HG03060 (cell line): ENCODE measurements around the gene EPRS1.
"Not testable (repeated sequence)": the region's sequence is repeated elsewhere in the genome, so short reads cannot be mapped to it uniquely, and the experiment has no call there.

Source experiments
- ATAC-seq: cut with Tn5 transposase; IDR thresholded peaks from one replicate; pipeline ENCODE4 v1.9.1; 2021; ENCODE audit warnings: low read depth, moderate number of reproducible peaks; ENCODE audit not compliant: unreplicated experiment

EPRS1 gene

GRCh38 chr1:220040028-220040596, 6.2 kb downstream of the EPRS1 start:
- ATAC-seq, result no peak

- no peak for ATAC-seq
These were observed 7.7 kb downstream of the EPRS1 start for GRCh38 chr1:220038640-220039039.

GRCh38 chr1:220037810-220038209, 8.5 kb downstream of the EPRS1 start:
- ATAC-seq, result not testable (repeated sequence)

- ATAC-seq, result no peak
These were observed 13.4 kb downstream of the EPRS1 start for GRCh38 chr1:220032911-220033310.

- no peak for ATAC-seq
These were observed 15.0 kb downstream of the EPRS1 start for GRCh38 chr1:220031287-220031686.

- no peak for ATAC-seq
These were observed 17.9 kb downstream of the EPRS1 start for GRCh38 chr1:220028346-220028895.

- no peak for ATAC-seq
These were observed 27.2 kb downstream of the EPRS1 start for GRCh38 chr1:220019071-220019470.

GRCh38 chr1:220013497-220013896, 32.8 kb downstream of the EPRS1 start:
- ATAC-seq, result peak; percentile 64

GRCh38 chr1:220012259-220012658, 34.0 kb downstream of the EPRS1 start:
- no peak for ATAC-seq

GRCh38 chr1:220011620-220012019, 34.7 kb downstream of the EPRS1 start:
- ATAC-seq, result no peak

GRCh38 chr1:220007438-220007837, 38.9 kb downstream of the EPRS1 start:
- ATAC-seq, result no peak

GRCh38 chr1:220005489-220005888, 40.8 kb downstream of the EPRS1 start:
- no peak for ATAC-seq

GRCh38 chr1:220003610-220004299, 42.5 kb downstream of the EPRS1 start:
- ATAC-seq, result no peak

GRCh38 chr1:220003015-220003414, 43.3 kb downstream of the EPRS1 start:
- ATAC-seq, result no peak

- no peak for ATAC-seq
These were observed 45.2 kb downstream of the EPRS1 start for GRCh38 chr1:220001095-220001501.

GRCh38 chr1:219999821-220000220, 46.5 kb downstream of the EPRS1 start:
- ATAC-seq, result no peak
